Measurements from ENCODE around the gene SDK2. TPM values are rescaled to one million over a fixed set of nuclear protein-coding genes. Genes with fewer than 3 reads are reported as not detected.

Gene SDK2
- total and polyA plus RNA-seq, 2 of the 8 experiments (the other 6 are each of a cell fraction or from before 2014, with no cell fraction given): 3.9 to 4.1 TPM

DNA sequence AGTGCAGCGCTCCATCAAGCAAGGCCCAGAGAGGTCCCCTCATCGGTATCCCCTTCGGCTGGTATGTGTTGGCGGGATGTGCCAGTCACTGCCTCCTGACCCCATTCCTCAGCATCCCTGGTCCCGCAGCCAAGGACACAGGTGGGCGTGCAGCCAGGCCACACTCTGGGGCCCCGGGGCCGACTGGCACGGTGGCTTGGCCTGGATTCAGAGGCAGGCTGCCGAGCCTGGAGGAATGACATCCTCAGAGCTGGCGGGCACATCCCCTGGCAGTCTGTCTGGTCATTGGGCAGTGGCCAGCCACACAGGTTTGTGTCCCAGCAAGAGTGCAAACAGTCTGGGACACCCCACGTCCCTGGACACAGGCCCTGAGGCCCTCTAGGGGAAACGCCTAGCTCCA is 111.1 kb downstream of the SDK2 start:
- Histone ChIP-seq H3K4me1 (replicated peaks in 1 of 4; ENCODE audit: control insufficient read depth in 3 of 4, insufficient read depth in 4 of 4, low read length in 3 of 4) (peaks cover 0 to 27% (median 11%) of the 10 kb centered on the region in 4 experiments; a peak in 6 of 7 replicates), H3K56ac (replicated peaks; ENCODE audit: insufficient read length, low read depth, low read length) (no peak overlapping the region)
- TF ChIP-seq BCL11A (IDR thresholded peaks at IDR 0.05; ENCODE audit: low read depth in 2 of 2, low read length in 2 of 2) (no peak), RFX5 (IDR thresholded peaks at IDR 0.05; ENCODE audit: borderline replicate concordance, low read depth, low read length) (no peak), SP2 (IDR thresholded peaks at IDR 0.05; ENCODE audit: low read length) (no peak)

More for the DNA sequence above, 111.1 kb downstream of the SDK2 start:
- Histone ChIP-seq H3K27ac (ENCODE audit: low read depth, low read length) (no peak overlapping the region), H4K8ac (ENCODE audit: extremely low read depth, insufficient read depth, low read length) (peak overlapping the region; percentile 59; the same call in 1 of the 2 replicates), H3K36me3 (ENCODE audit: control insufficient read depth in 2 of 4, insufficient read depth in 4 of 4, low read length in 3 of 4) (no peaks in the 10 kb centered on the region), H2BK15ac (ENCODE audit: low read length) (no peak overlapping the region), H2BK20ac (ENCODE audit: low read length) (no peak overlapping the region), H3K79me2 (ENCODE audit: control insufficient read depth in 1 of 2, insufficient read depth in 2 of 2, low read length in 2 of 2) (no peaks in the 10 kb centered on the region), H2AK5ac (ENCODE audit: low read depth, low read length) (no peak overlapping the region; the same call in 1 of the 2 replicates), H4K20me1 (replicated peaks in 1 of 2; ENCODE audit: control insufficient read depth in 1 of 2, insufficient read depth in 2 of 2, low read length in 2 of 2) (peaks cover 3 to 5% of the 10 kb centered on the region in 2 experiments), H3K9ac (replicated peaks in 1 of 4; ENCODE audit: extremely low read depth in 1 of 4, low read depth in 3 of 4, low read length in 3 of 4) (no peak overlapping the region), H3K18ac (ENCODE audit: extremely low read depth, low read length) (no peak overlapping the region), H2BK120ac (replicated peaks; ENCODE audit: low read depth, low read length) (no peak overlapping the region), H3K14ac (ENCODE audit: insufficient read length) (no peak overlapping the region), H2AFZ (ENCODE audit: low read length) (no peak overlapping the region), H2BK12ac (ENCODE audit: low read depth, low read length) (peak overlapping the region; percentile 75; the same call in 1 of the 2 replicates), H4K5ac (ENCODE audit: insufficient read length, low read depth, low read length) (no peak overlapping the region), H2BK5ac (ENCODE audit: low read depth, low read length) (no peak overlapping the region), H3K23me2 (ENCODE audit: low read depth, low read length) (no peaks in the 10 kb centered on the region), H3K4me3 (ENCODE audit: extremely low read depth in 1 of 4, insufficient read depth in 2 of 4, low read depth in 3 of 4, low read length in 4 of 4) (no peak overlapping the region), H3K4ac (replicated peaks; ENCODE audit: insufficient read length, low read depth, low read length) (no peak overlapping the region), H3K4me2 (ENCODE audit: insufficient read depth in 1 of 2, low read depth in 2 of 2, low read length in 2 of 2) (no peak overlapping the region), H4K91ac (replicated peaks; ENCODE audit: insufficient read length, low read length) (peak overlapping the region; percentile 41), H3K23ac (ENCODE audit: insufficient read length) (no peak overlapping the region), H3K27me3 (replicated peaks in 1 of 4; ENCODE audit: control insufficient read depth in 3 of 4, extremely low read depth in 1 of 4, insufficient read depth in 3 of 4, low read length in 3 of 4) (no peaks in the 10 kb centered on the region), H3K9me3 (ENCODE audit: insufficient read depth in 2 of 2, low read depth in 1 of 2, low read length in 1 of 2) (no peaks in the 10 kb centered on the region), H3K79me1 (ENCODE audit: low read depth, low read length) (no peaks in the 10 kb centered on the region)
- DNase-seq (ENCODE audit: low read depth in 1 of 2, low spot score in 2 of 2) (no peak), FAIRE-seq (no peak)
- CTCF ChIA-PET (ENCODE audit: partially characterized antibody): interaction anchor here (0.6 to 1.2 kb wide), 3 partner anchors 18 to 80 kb away, joined by 3 to 4 read pairs (median 3); no protein-coding TSS in a partner anchor
- POLR2A ChIA-PET (ENCODE audit: partially characterized antibody): no interaction called here
- WGBS, 2 experiments (ENCODE audit: extremely low coverage in 1 of 2, insufficient coverage in 1 of 2, insufficient read length in 1 of 2, insufficient replicate concordance in 2 of 2, low coverage in 1 of 2, low lambda C conversion rate in 2 of 2, missing lambda C conversion rate in 1 of 2): 83% methylated on average over 12 of the region's 13 CpGs; no CpG with 5 or more reads in 1 of the 2 experiments
